ENCODE data around the gene CCR5AS.

The CCR5AS gene

GRCh38 chr3:46367811-46368210 is 39.1 kb downstream of the CCR5AS start:
- no peaks in the 10 kb centered on the region for H3K27me3 Mint-ChIP-seq
- no peak overlapping the region for H3K4me3 Mint-ChIP-seq
- H3K9me3 Mint-ChIP-seq (ENCODE audit: low read depth) = no peaks in the 10 kb centered on the region
- H3K27ac Mint-ChIP-seq = no peak overlapping the region
- no peaks in the 10 kb centered on the region for H3K36me3 Mint-ChIP-seq
- peaks cover 43% of the 10 kb centered on the region for H3K4me1 Mint-ChIP-seq (ENCODE audit: low read depth)

GRCh38 chr3:46365737-46366524 is 40.9 kb downstream of the CCR5AS start:
- no peaks in the 10 kb centered on the region for H3K9me3 Mint-ChIP-seq (ENCODE audit: low read depth)
- peaks cover 29% of the 10 kb centered on the region for H3K4me1 Mint-ChIP-seq (ENCODE audit: low read depth)
- no peak overlapping the region for H3K27ac Mint-ChIP-seq
- no peaks in the 10 kb centered on the region for H3K36me3 Mint-ChIP-seq
- no peaks in the 10 kb centered on the region for H3K27me3 Mint-ChIP-seq
- H3K4me3 Mint-ChIP-seq = no peak overlapping the region

GRCh38 chr3:46365041-46365440 is 41.8 kb downstream of the CCR5AS start:
- no peaks in the 10 kb centered on the region for H3K27me3 Mint-ChIP-seq
- no peak overlapping the region for H3K4me3 Mint-ChIP-seq
- H3K36me3 Mint-ChIP-seq = no peaks in the 10 kb centered on the region
- peaks cover 25% of the 10 kb centered on the region for H3K4me1 Mint-ChIP-seq (ENCODE audit: low read depth)
- H3K9me3 Mint-ChIP-seq (ENCODE audit: low read depth) = no peaks in the 10 kb centered on the region
- H3K27ac Mint-ChIP-seq = no peak overlapping the region

GRCh38 chr3:46361408-46362283 is 45.2 kb downstream of the CCR5AS start:
- H3K9me3 Mint-ChIP-seq (ENCODE audit: low read depth) = no peaks in the 10 kb centered on the region
- H3K27ac Mint-ChIP-seq = no peak overlapping the region
- no peaks in the 10 kb centered on the region for H3K27me3 Mint-ChIP-seq
- H3K36me3 Mint-ChIP-seq = peaks cover 2% of the 10 kb centered on the region
- peaks cover 5% of the 10 kb centered on the region for H3K4me1 Mint-ChIP-seq (ENCODE audit: low read depth)
- H3K4me3 Mint-ChIP-seq = no peak overlapping the region

GRCh38 chr3:46360907-46361306 is 46.0 kb downstream of the CCR5AS start:
- no peak overlapping the region for H3K4me3 Mint-ChIP-seq
- peaks cover 1% of the 10 kb centered on the region for H3K27me3 Mint-ChIP-seq
- peaks cover 10% of the 10 kb centered on the region for H3K4me1 Mint-ChIP-seq (ENCODE audit: low read depth)
- H3K27ac Mint-ChIP-seq = no peak overlapping the region
- H3K9me3 Mint-ChIP-seq (ENCODE audit: low read depth) = no peaks in the 10 kb centered on the region
- peaks cover 6% of the 10 kb centered on the region for H3K36me3 Mint-ChIP-seq

GRCh38 chr3:46359733-46360493 is 47.0 kb downstream of the CCR5AS start:
- no peak overlapping the region for H3K27ac Mint-ChIP-seq
- peaks cover 10% of the 10 kb centered on the region for H3K36me3 Mint-ChIP-seq
- no peaks in the 10 kb centered on the region for H3K9me3 Mint-ChIP-seq (ENCODE audit: low read depth)
- H3K4me1 Mint-ChIP-seq (ENCODE audit: low read depth) = peaks cover 18% of the 10 kb centered on the region
- H3K27me3 Mint-ChIP-seq = peaks cover 7% of the 10 kb centered on the region
- no peak overlapping the region for H3K4me3 Mint-ChIP-seq

- Mint-ChIP-seq H3K9me3 (ENCODE audit: low read depth) (no peaks in the 10 kb centered on the region), H3K36me3 (peaks cover 10% of the 10 kb centered on the region), H3K27me3 (peaks cover 7% of the 10 kb centered on the region), H3K4me1 (ENCODE audit: low read depth) (peaks cover 31% of the 10 kb centered on the region), H3K4me3 (no peak overlapping the region), H3K27ac (no peak overlapping the region)
Measured at GRCh38 chr3:46358466-46358865, 48.4 kb downstream of the CCR5AS start.

GRCh38 chr3:46356909-46357308 is 50.0 kb downstream of the CCR5AS start:
- Mint-ChIP-seq H3K27ac (no peak overlapping the region), H3K9me3 (ENCODE audit: low read depth) (no peaks in the 10 kb centered on the region), H3K36me3 (peaks cover 10% of the 10 kb centered on the region), H3K4me3 (no peak overlapping the region), H3K4me1 (ENCODE audit: low read depth) (peaks cover 45% of the 10 kb centered on the region), H3K27me3 (peaks cover 7% of the 10 kb centered on the region)

GRCh38 chr3:46356276-46356675 is 50.6 kb downstream of the CCR5AS start:
- no peak overlapping the region for H3K27ac Mint-ChIP-seq
- H3K9me3 Mint-ChIP-seq (ENCODE audit: low read depth) = no peaks in the 10 kb centered on the region
- peaks cover 51% of the 10 kb centered on the region for H3K4me1 Mint-ChIP-seq (ENCODE audit: low read depth)
- H3K36me3 Mint-ChIP-seq = peaks cover 10% of the 10 kb centered on the region
- H3K27me3 Mint-ChIP-seq = peaks cover 7% of the 10 kb centered on the region
- no peak overlapping the region for H3K4me3 Mint-ChIP-seq

GRCh38 chr3:46354984-46355383 is 51.9 kb downstream of the CCR5AS start:
- peak overlapping the region; percentile 52 for H3K27ac Mint-ChIP-seq
- peaks cover 7% of the 10 kb centered on the region for H3K27me3 Mint-ChIP-seq
- H3K9me3 Mint-ChIP-seq (ENCODE audit: low read depth) = no peaks in the 10 kb centered on the region
- peaks cover 10% of the 10 kb centered on the region for H3K36me3 Mint-ChIP-seq
- H3K4me3 Mint-ChIP-seq = peak overlapping the region; percentile 27
- peaks cover 60% of the 10 kb centered on the region for H3K4me1 Mint-ChIP-seq (ENCODE audit: low read depth)

GRCh38 chr3:46354478-46354877 is 52.4 kb downstream of the CCR5AS start:
- Mint-ChIP-seq H3K4me3 (peak overlapping the region; percentile 62), H3K4me1 (ENCODE audit: low read depth) (peaks cover 65% of the 10 kb centered on the region), H3K9me3 (ENCODE audit: low read depth) (no peaks in the 10 kb centered on the region), H3K27ac (peak overlapping the region; percentile 66), H3K27me3 (peaks cover 7% of the 10 kb centered on the region), H3K36me3 (peaks cover 10% of the 10 kb centered on the region)

GRCh38 chr3:46353647-46354410 is 53.0 kb downstream of the CCR5AS start, which contains the start of gene CCR2:
TSS of gene CCR2 (plus strand) at chr3:46354111. CDS start at chr3:46357528, 3,417 bp downstream.
- H3K9me3 Mint-ChIP-seq (ENCODE audit: low read depth) = peaks cover under 1% of the 10 kb centered on the region
- H3K4me3 Mint-ChIP-seq = peak within 1 kb of the TSS; percentile 62
- peak within 1 kb of the TSS; percentile 66 for H3K27ac Mint-ChIP-seq
- peaks cover 70% of the 10 kb centered on the region for H3K4me1 Mint-ChIP-seq (ENCODE audit: low read depth)
- peaks cover 7% of the 10 kb centered on the region for H3K27me3 Mint-ChIP-seq
- H3K36me3 Mint-ChIP-seq = peaks cover 10% of the 10 kb centered on the region

- peaks cover 78% of the 10 kb centered on the region for H3K4me1 Mint-ChIP-seq (ENCODE audit: low read depth)
- peaks cover 14% of the 10 kb centered on the region for H3K36me3 Mint-ChIP-seq
- peak overlapping the region; percentile 36 for H3K4me3 Mint-ChIP-seq
- peaks cover 5% of the 10 kb centered on the region for H3K9me3 Mint-ChIP-seq (ENCODE audit: low read depth)
- peak overlapping the region; percentile 23 for H3K27ac Mint-ChIP-seq
- H3K27me3 Mint-ChIP-seq = peaks cover 7% of the 10 kb centered on the region
Measured at GRCh38 chr3:46353090-46353489, 53.8 kb downstream of the CCR5AS start.

- Mint-ChIP-seq H3K27ac (no peak overlapping the region), H3K27me3 (peaks cover 7% of the 10 kb centered on the region), H3K9me3 (ENCODE audit: low read depth) (peaks cover 9% of the 10 kb centered on the region), H3K4me3 (no peak overlapping the region), H3K4me1 (ENCODE audit: low read depth) (peaks cover 83% of the 10 kb centered on the region), H3K36me3 (peaks cover 17% of the 10 kb centered on the region)
Measured at GRCh38 chr3:46351646-46352045, 55.2 kb downstream of the CCR5AS start.

Data from activated naive CD8-positive, alpha-beta T cell (primary cell).